ENCODE data around the gene ADGRV1.

ADGRV1 gene

GRCh38 chr5:91141642-91142041, 583.0 kb downstream of the ADGRV1 start:
- H3K4me1 Mint-ChIP-seq = no peaks in the 10 kb centered on the region
- no peaks in the 10 kb centered on the region for H3K36me3 Mint-ChIP-seq
- H3K9me3 Mint-ChIP-seq = no peaks in the 10 kb centered on the region
- no peaks in the 10 kb centered on the region for H3K27me3 Mint-ChIP-seq
- no peak overlapping the region for H3K27ac Mint-ChIP-seq
- no peak overlapping the region for H3K4me3 Mint-ChIP-seq

GRCh38 chr5:91142386-91142785, 583.8 kb downstream of the ADGRV1 start:
- no peaks in the 10 kb centered on the region for H3K36me3 Mint-ChIP-seq
- no peaks in the 10 kb centered on the region for H3K9me3 Mint-ChIP-seq
- H3K27ac Mint-ChIP-seq = no peak overlapping the region
- H3K27me3 Mint-ChIP-seq = no peaks in the 10 kb centered on the region
- H3K4me1 Mint-ChIP-seq = no peaks in the 10 kb centered on the region
- H3K4me3 Mint-ChIP-seq = no peak overlapping the region

GRCh38 chr5:91142819-91143218, 584.2 kb downstream of the ADGRV1 start:
- Mint-ChIP-seq H3K36me3 (no peaks in the 10 kb centered on the region), H3K4me3 (no peak overlapping the region), H3K27ac (no peak overlapping the region), H3K4me1 (no peaks in the 10 kb centered on the region), H3K27me3 (no peaks in the 10 kb centered on the region), H3K9me3 (no peaks in the 10 kb centered on the region)

GRCh38 chr5:91143840-91144239, 585.2 kb downstream of the ADGRV1 start:
- Mint-ChIP-seq H3K9me3 (no peaks in the 10 kb centered on the region), H3K27ac (no peak overlapping the region), H3K36me3 (no peaks in the 10 kb centered on the region), H3K4me1 (no peaks in the 10 kb centered on the region), H3K27me3 (no peaks in the 10 kb centered on the region), H3K4me3 (no peak overlapping the region)

GRCh38 chr5:91144491-91145332, 586.1 kb downstream of the ADGRV1 start:
- Mint-ChIP-seq H3K36me3 (no peaks in the 10 kb centered on the region), H3K4me3 (no peak overlapping the region), H3K4me1 (no peaks in the 10 kb centered on the region), H3K9me3 (no peaks in the 10 kb centered on the region), H3K27ac (no peak overlapping the region), H3K27me3 (no peaks in the 10 kb centered on the region)

- no peaks in the 10 kb centered on the region for H3K36me3 Mint-ChIP-seq
- H3K27ac Mint-ChIP-seq = no peak overlapping the region
- H3K4me3 Mint-ChIP-seq = no peak overlapping the region
- H3K4me1 Mint-ChIP-seq = peaks cover 4% of the 10 kb centered on the region
- H3K27me3 Mint-ChIP-seq = no peaks in the 10 kb centered on the region
- no peaks in the 10 kb centered on the region for H3K9me3 Mint-ChIP-seq
These were observed 586.7 kb downstream of the ADGRV1 start for GRCh38 chr5:91145333-91145620.

GRCh38 chr5:91146230-91146629, 587.6 kb downstream of the ADGRV1 start:
- Mint-ChIP-seq H3K36me3 (no peaks in the 10 kb centered on the region), H3K27ac (no peak overlapping the region), H3K4me3 (no peak overlapping the region), H3K4me1 (peaks cover 9% of the 10 kb centered on the region), H3K27me3 (no peaks in the 10 kb centered on the region), H3K9me3 (no peaks in the 10 kb centered on the region)

GRCh38 chr5:91146905-91147600, 588.5 kb downstream of the ADGRV1 start:
- H3K4me1 Mint-ChIP-seq = peaks cover 9% of the 10 kb centered on the region
- no peak overlapping the region for H3K27ac Mint-ChIP-seq
- H3K4me3 Mint-ChIP-seq = no peak overlapping the region
- no peaks in the 10 kb centered on the region for H3K9me3 Mint-ChIP-seq
- H3K36me3 Mint-ChIP-seq = no peaks in the 10 kb centered on the region
- no peaks in the 10 kb centered on the region for H3K27me3 Mint-ChIP-seq

GRCh38 chr5:91150234-91150633, 591.6 kb downstream of the ADGRV1 start:
- Mint-ChIP-seq H3K27ac (peak overlapping the region; percentile 8), H3K36me3 (no peaks in the 10 kb centered on the region), H3K4me3 (no peak overlapping the region)

GRCh38 chr5:91150636-91151035, 592.0 kb downstream of the ADGRV1 start:
- Mint-ChIP-seq H3K36me3 (no peaks in the 10 kb centered on the region), H3K27ac (peak overlapping the region; percentile 56), H3K4me1 (peaks cover 9% of the 10 kb centered on the region), H3K27me3 (no peaks in the 10 kb centered on the region), H3K4me3 (no peak overlapping the region), H3K9me3 (no peaks in the 10 kb centered on the region)

More at GRCh38 chr5:91150234-91150633, 591.6 kb downstream of the ADGRV1 start:
- Mint-ChIP-seq H3K27me3 (no peaks in the 10 kb centered on the region), H3K4me1 (peaks cover 9% of the 10 kb centered on the region), H3K9me3 (no peaks in the 10 kb centered on the region)

GRCh38 chr5:91151947-91152346, 593.4 kb downstream of the ADGRV1 start:
- no peaks in the 10 kb centered on the region for H3K27me3 Mint-ChIP-seq
- H3K9me3 Mint-ChIP-seq = no peaks in the 10 kb centered on the region
- peaks cover 9% of the 10 kb centered on the region for H3K4me1 Mint-ChIP-seq
- H3K4me3 Mint-ChIP-seq = no peak overlapping the region
- H3K27ac Mint-ChIP-seq = no peak overlapping the region
- H3K36me3 Mint-ChIP-seq = no peaks in the 10 kb centered on the region

GRCh38 chr5:91154338-91154737, 595.7 kb downstream of the ADGRV1 start:
- H3K27ac Mint-ChIP-seq = no peak overlapping the region
- H3K4me3 Mint-ChIP-seq = no peak overlapping the region
- no peaks in the 10 kb centered on the region for H3K27me3 Mint-ChIP-seq
- H3K36me3 Mint-ChIP-seq = no peaks in the 10 kb centered on the region
- peaks cover 15% of the 10 kb centered on the region for H3K4me1 Mint-ChIP-seq
- H3K9me3 Mint-ChIP-seq = no peaks in the 10 kb centered on the region

- H3K4me3 Mint-ChIP-seq = no peak overlapping the region
- no peaks in the 10 kb centered on the region for H3K9me3 Mint-ChIP-seq
These were observed 596.7 kb downstream of the ADGRV1 start for GRCh38 chr5:91155274-91155673.

GRCh38 chr5:91156242-91156641, 597.6 kb downstream of the ADGRV1 start:
- Mint-ChIP-seq H3K36me3 (no peaks in the 10 kb centered on the region), H3K27me3 (no peaks in the 10 kb centered on the region), H3K4me1 (peaks cover 6% of the 10 kb centered on the region), H3K27ac (no peak overlapping the region), H3K4me3 (no peak overlapping the region), H3K9me3 (no peaks in the 10 kb centered on the region)

More at GRCh38 chr5:91155274-91155673, 596.7 kb downstream of the ADGRV1 start:
- no peaks in the 10 kb centered on the region for H3K36me3 Mint-ChIP-seq
- no peak overlapping the region for H3K27ac Mint-ChIP-seq
- peaks cover 11% of the 10 kb centered on the region for H3K4me1 Mint-ChIP-seq
- H3K27me3 Mint-ChIP-seq = no peaks in the 10 kb centered on the region

- peaks cover 24% of the 10 kb centered on the region for H3K4me1 Mint-ChIP-seq
- H3K4me3 Mint-ChIP-seq = no peak overlapping the region
- H3K27ac Mint-ChIP-seq = no peak overlapping the region
- no peaks in the 10 kb centered on the region for H3K27me3 Mint-ChIP-seq
- H3K36me3 Mint-ChIP-seq = no peaks in the 10 kb centered on the region
- H3K9me3 Mint-ChIP-seq = no peaks in the 10 kb centered on the region
These were observed 599.4 kb downstream of the ADGRV1 start for GRCh38 chr5:91158011-91158410.

- Mint-ChIP-seq H3K4me1 (peaks cover 27% of the 10 kb centered on the region), H3K4me3 (no peak overlapping the region), H3K27me3 (no peaks in the 10 kb centered on the region), H3K36me3 (no peaks in the 10 kb centered on the region), H3K9me3 (no peaks in the 10 kb centered on the region), H3K27ac (no peak overlapping the region)
These were observed 601.0 kb downstream of the ADGRV1 start for GRCh38 chr5:91159647-91160046.
